Non-pigmented ciliary epithelial cell (primary cell): ENCODE data around the gene HOXA7.

Source experiments
- DNase-seq: peaks from one replicate; pipeline ENCODE4 v3.0.0-alpha.2; 2010; ENCODE audit warnings: low read depth

HOXA7 gene

GRCh38 chr7:27156508-27156898 lies at the start of gene HOXA7:
Gene HOXA7 (minus strand): TSS chr7:27156675. CDS start chr7:27156545, 130 bp downstream.
- no peak for DNase-seq

- DNase-seq, result no peak
Observed at GRCh38 chr7:27205325-27206280, 49.1 kb upstream of the HOXA7 start.

- DNase-seq, result no peak
Observed at GRCh38 chr7:27204851-27205322, 48.4 kb upstream of the HOXA7 start.

- DNase-seq, result no peak
Observed at GRCh38 chr7:27203964-27204594, 47.6 kb upstream of the HOXA7 start.

GRCh38 chr7:27203365-27203953 lies 47.0 kb upstream of the HOXA7 start:
- no peak for DNase-seq

GRCh38 chr7:27202862-27203134 lies 46.3 kb upstream of the HOXA7 start:
- no peak for DNase-seq

GRCh38 chr7:27202018-27202861 lies 45.8 kb upstream of the HOXA7 start:
- no peak for DNase-seq

GRCh38 chr7:27201580-27202017 lies 45.1 kb upstream of the HOXA7 start:
- no peak for DNase-seq

- no peak for DNase-seq
Observed at GRCh38 chr7:27200761-27201579, 44.5 kb upstream of the HOXA7 start.

- DNase-seq, result no peak
Observed at GRCh38 chr7:27199849-27200760, 43.6 kb upstream of the HOXA7 start, which contains the start of gene HOXA13. Gene HOXA13 (minus strand): TSS chr7:27200091. CDS start chr7:27200077, 14 bp downstream.

GRCh38 chr7:27198871-27199801 lies 42.7 kb upstream of the HOXA7 start:
- DNase-seq, result no peak

GRCh38 chr7:27198138-27198841 lies 41.8 kb upstream of the HOXA7 start:
- no peak for DNase-seq

- no peak for DNase-seq
Observed at GRCh38 chr7:27197137-27198042, 40.9 kb upstream of the HOXA7 start.

GRCh38 chr7:27196287-27196767 lies 39.9 kb upstream of the HOXA7 start:
- DNase-seq, result peak; percentile 28

GRCh38 chr7:27194686-27195379 lies 38.4 kb upstream of the HOXA7 start:
- no peak for DNase-seq

- DNase-seq, result no peak
Observed at GRCh38 chr7:27194002-27194352, 37.5 kb upstream of the HOXA7 start.
